H1 (cell line): Measurements from ENCODE around the gene SNRPD3. TPM values are rescaled to one million over a fixed set of nuclear protein-coding genes. Genes with fewer than 3 reads are reported as not detected.

ENCODE experiments used
- CTCF ChIA-PET: fragments of 300-600 bp; sonication (Branson Sonifier 250); formaldehyde crosslinking; loops from one replicate; lab custom pipeline; 2021; ENCODE audit not compliant: partially characterized antibody; lab: Charles Lee
- POLR2A ChIA-PET: fragments of 300-600 bp; sonication (Branson Sonifier 250); formaldehyde crosslinking; loops from one replicate; lab custom pipeline; 2021; ENCODE audit warnings: inconsistent platforms; ENCODE audit not compliant: partially characterized antibody; lab: Charles Lee
- DNase-seq, 2 experiments: peaks; one replicate each; pipeline versions ENCODE4 v3.0.0 to v3.0.0-alpha.2; 2010 to 2022; ENCODE audit warnings: low spot score in 2 of 2, low read depth in 1 of 2, mixed read lengths in 1 of 2
- FAIRE-seq: peaks from 2 replicates; lab custom pipeline; 2011; peaks lifted over from hg19 to GRCh38; lab: Jason Lieb, UNC
- H2AFZ ChIP-seq: 2 replicates; pipeline ENCODE4 v1.8.1; 2012; ENCODE audit warnings: low read length, inconsistent platforms
- H2AK5ac ChIP-seq: 2 replicates; pipeline ENCODE4 v1.6.1; 2013; ENCODE audit warnings: low read depth, low read length
- H2BK120ac ChIP-seq: replicated peaks from 2 replicates; pipeline ENCODE3; 2013; ENCODE audit warnings: low read depth, low read length, inconsistent platforms
- H2BK12ac ChIP-seq: 2 replicates; pipeline ENCODE4 v1.6.1; 2013; ENCODE audit warnings: low read depth, low read length
- H2BK15ac ChIP-seq: 2 replicates; pipeline ENCODE4 v1.6.1; 2013; ENCODE audit warnings: low read length
- H2BK20ac ChIP-seq: 2 replicates; pipeline ENCODE4 v1.6.1; 2013; ENCODE audit warnings: low read length
- H2BK5ac ChIP-seq: 2 replicates; pipeline ENCODE4 v1.6.1; 2013; ENCODE audit warnings: low read depth, low read length
- H3K14ac ChIP-seq: 2 replicates; pipeline ENCODE4 v1.6.1; 2013; ENCODE audit warnings: inconsistent platforms; ENCODE audit not compliant: insufficient read length
- H3K18ac ChIP-seq: 2 replicates; pipeline ENCODE4 v1.6.1; 2013; ENCODE audit warnings: low read length; ENCODE audit errors: extremely low read depth
- H3K23ac ChIP-seq: 2 replicates; pipeline ENCODE4 v1.6.1; 2013; ENCODE audit warnings: inconsistent platforms; ENCODE audit not compliant: insufficient read length
- H3K23me2 ChIP-seq: 2 replicates; pipeline ENCODE4 v1.6.1; 2013; ENCODE audit warnings: low read depth, low read length
- H3K27ac ChIP-seq: 2 replicates; pipeline ENCODE4 v1.6.1; 2011; ENCODE audit warnings: low read depth, low read length, inconsistent platforms
- H3K27me3 ChIP-seq, 4 experiments: replicated peaks in 1 of 4; 1 replicate in 1 of 4; 2 replicates in 3 of 4; pipeline versions ENCODE4 v1.6.1 to v1.8.1; 2011 to 2013; ENCODE audit warnings: low read length in 3 of 4, mild to moderate bottlenecking in 3 of 4, inconsistent platforms in 2 of 4, mixed read lengths in 2 of 4, moderate library complexity in 1 of 4; ENCODE audit not compliant: control insufficient read depth in 3 of 4, insufficient read depth in 3 of 4; ENCODE audit errors: extremely low read depth in 1 of 4
- H3K36me3 ChIP-seq, 4 experiments: 2 replicates each; pipeline versions ENCODE4 v1.6.1 to v1.8.1; 2011 to 2013; ENCODE audit warnings: mild to moderate bottlenecking in 4 of 4, low read length in 3 of 4, moderate library complexity in 2 of 4, control low read depth in 1 of 4, inconsistent platforms in 1 of 4; ENCODE audit not compliant: insufficient read depth in 4 of 4, control insufficient read depth in 2 of 4
- H3K4ac ChIP-seq: replicated peaks from 2 replicates; pipeline ENCODE3; 2013; ENCODE audit warnings: low read length, low read depth, mixed read lengths, inconsistent platforms; ENCODE audit not compliant: insufficient read length
- H3K4me1 ChIP-seq, 4 experiments: replicated peaks in 1 of 4; 1 replicate in 1 of 4; 2 replicates in 3 of 4; pipeline versions ENCODE4 v1.6.1 to v1.8.1; 2011 to 2013; ENCODE audit warnings: low read length in 3 of 4, inconsistent platforms in 2 of 4, mixed read lengths in 1 of 4; ENCODE audit not compliant: insufficient read depth in 4 of 4, control insufficient read depth in 3 of 4
- H3K4me2 ChIP-seq, 2 experiments: 2 replicates each; pipeline versions ENCODE4 v1.6.1 to v1.8.1; 2011 to 2013; ENCODE audit warnings: low read depth in 2 of 2, low read length in 2 of 2, control low read depth in 1 of 2, inconsistent platforms in 1 of 2, mild to moderate bottlenecking in 1 of 2; ENCODE audit not compliant: insufficient read depth in 1 of 2
- H3K4me3 ChIP-seq, 4 experiments: fragments of 200-600, 300-600 bp in 1 of 4; sonication (generic), shearing (Covaris generic), sonication (Bioruptor Twin) in 1 of 4; 2 replicates each; pipeline versions ENCODE4 v1.5.1 to v1.8.1; 2011 to 2016; ENCODE audit warnings: low read length in 4 of 4, low read depth in 3 of 4, control low read depth in 2 of 4, inconsistent platforms in 2 of 4, mild to moderate bottlenecking in 2 of 4, mixed read lengths in 1 of 4, moderate library complexity in 1 of 4; ENCODE audit not compliant: insufficient read depth in 2 of 4; ENCODE audit errors: extremely low read depth in 1 of 4
- H3K56ac ChIP-seq: replicated peaks from 2 replicates; pipeline ENCODE3; 2013; ENCODE audit warnings: low read depth, mild to moderate bottlenecking, mixed read lengths, low read length, inconsistent platforms; ENCODE audit not compliant: insufficient read length
- H3K79me1 ChIP-seq: 2 replicates; pipeline ENCODE4 v1.6.1; 2013; ENCODE audit warnings: low read depth, low read length, control low read depth
- H3K79me2 ChIP-seq, 2 experiments: 2 replicates each; pipeline versions ENCODE4 v1.6.1 to v1.8.1; 2012 to 2013; ENCODE audit warnings: low read length in 2 of 2, mild to moderate bottlenecking in 2 of 2, inconsistent platforms in 1 of 2; ENCODE audit not compliant: insufficient read depth in 2 of 2, control insufficient read depth in 1 of 2
- H3K9ac ChIP-seq, 4 experiments: replicated peaks in 1 of 4; 1 replicate in 1 of 4; 2 replicates in 3 of 4; pipeline versions ENCODE4 v1.6.1 to v1.8.1; 2011 to 2013; ENCODE audit warnings: low read depth in 3 of 4, low read length in 3 of 4, control low read depth in 2 of 4, mild to moderate bottlenecking in 2 of 4, moderate library complexity in 2 of 4, inconsistent platforms in 1 of 4; ENCODE audit errors: extremely low read depth in 1 of 4
- H3K9me3 ChIP-seq, 2 experiments: 2 replicates each; pipeline versions ENCODE4 v1.6.1 to v1.8.1; 2012 to 2013; ENCODE audit warnings: mild to moderate bottlenecking in 2 of 2, moderate library complexity in 2 of 2, control low read depth in 1 of 2, inconsistent platforms in 1 of 2, low read depth in 1 of 2, low read length in 1 of 2, mixed read lengths in 1 of 2; ENCODE audit not compliant: insufficient read depth in 2 of 2
- H4K20me1 ChIP-seq, 2 experiments: replicated peaks in 1 of 2; 2 replicates each; pipeline versions ENCODE3 to v1.8.1; 2011 to 2013; ENCODE audit warnings: inconsistent platforms in 2 of 2, low read length in 2 of 2, mild to moderate bottlenecking in 1 of 2; ENCODE audit not compliant: insufficient read depth in 2 of 2, control insufficient read depth in 1 of 2
- H4K5ac ChIP-seq: 2 replicates; pipeline ENCODE4 v1.6.1; 2013; ENCODE audit warnings: low read length, low read depth, mixed read lengths, inconsistent platforms; ENCODE audit not compliant: insufficient read length
- H4K8ac ChIP-seq: 2 replicates; pipeline ENCODE4 v1.8.0; 2013; ENCODE audit warnings: mild to moderate bottlenecking, moderate library complexity, low read length, inconsistent platforms; ENCODE audit not compliant: insufficient read depth; ENCODE audit errors: extremely low read depth
- H4K91ac ChIP-seq: replicated peaks from 2 replicates; pipeline ENCODE3; 2013; ENCODE audit warnings: low read length, mixed read lengths, inconsistent platforms; ENCODE audit not compliant: insufficient read length
- ASH2L ChIP-seq: fragments of 200-600, 300-600 bp; sonication (generic); IDR thresholded peaks from one replicate; pipeline ENCODE4 v1.7.1; 2017; ENCODE audit warnings: low read length
- CHD1 ChIP-seq: IDR thresholded peaks from 2 replicates; pipeline ENCODE4 v1.6.1; 2012; ENCODE audit warnings: low read depth, low read length, improper control_type of control experiment
- CTBP2 ChIP-seq: IDR thresholded peaks from 2 replicates; pipeline ENCODE4 v1.7.0; 2011; ENCODE audit warnings: borderline replicate concordance, mild to moderate bottlenecking, moderate library complexity, mixed read lengths, low read length; ENCODE audit not compliant: insufficient read depth, insufficient read length
- E2F6 ChIP-seq: IDR thresholded peaks from 2 replicates; pipeline ENCODE4 v1.6.1; 2012; ENCODE audit warnings: inconsistent platforms
- JUN ChIP-seq: IDR thresholded peaks from 2 replicates; pipeline ENCODE4 v1.6.1; 2011; ENCODE audit warnings: low read depth, mild to moderate bottlenecking, improper control_type of control experiment, low read length
- KDM1A ChIP-seq: fragments of 200-600, 300-600 bp; sonication (generic); IDR thresholded peaks from 2 replicates; pipeline ENCODE4 v1.7.1; 2016; ENCODE audit warnings: mild to moderate bottlenecking, low read length, borderline replicate concordance
- RBBP5 ChIP-seq: IDR thresholded peaks from 2 replicates; pipeline ENCODE4 v1.7.1; 2012; ENCODE audit warnings: low read depth, mild to moderate bottlenecking, inconsistent platforms, low read length, moderate library complexity, borderline replicate concordance
- SAP30 ChIP-seq: fragments of 300-600 bp; sonication (generic); IDR thresholded peaks from 2 replicates; pipeline ENCODE4 v1.7.1; 2012; ENCODE audit warnings: low read length, moderate library complexity, mild to moderate bottlenecking, inconsistent platforms; ENCODE audit not compliant: insufficient read depth, insufficient replicate concordance
- SP1 ChIP-seq: IDR thresholded peaks from 2 replicates; pipeline ENCODE4 v1.6.1; 2011; ENCODE audit warnings: low read depth, low read length
- SP2 ChIP-seq: IDR thresholded peaks from 2 replicates; pipeline ENCODE4 v1.6.1; 2012; ENCODE audit warnings: mild to moderate bottlenecking, low read length, inconsistent platforms
- TAF7 ChIP-seq: optimal IDR thresholded peaks from 2 replicates; pipeline ENCODE3; 2011; ENCODE audit warnings: low read depth, mild to moderate bottlenecking, inconsistent platforms, low read length, moderate library complexity, borderline replicate concordance
- YY1 ChIP-seq: IDR thresholded peaks from 2 replicates; pipeline ENCODE4 v1.6.1; 2011; ENCODE audit warnings: low read depth, mild to moderate bottlenecking, low read length
- WGBS, 2 experiments: shearing (Covaris generic) in 1 of 2; methylation state at CpG; one replicate each; pipeline versions ENCODE4 v1.1.6 to v1.1.7; 2013 to 2015; ENCODE audit warnings: low lambda C conversion rate in 2 of 2, mixed read lengths in 2 of 2, inconsistent platforms in 1 of 2, low coverage in 1 of 2, missing lambda C conversion rate in 1 of 2; ENCODE audit not compliant: insufficient replicate concordance in 2 of 2, insufficient coverage in 1 of 2, insufficient read length in 1 of 2; ENCODE audit errors: extremely low coverage in 1 of 2, missing lambda C conversion rate in 1 of 2; 5-methylcytosine and 5-hydroxymethylcytosine counted together
- polyA plus RNA-seq, 7 experiments: library from polyadenylated mRNA; depleted of rRNA in 3 of 7; stranded (reverse) in 5 of 7; unstranded in 2 of 7; fragments of >200 nt in 5 of 7; fragments of 200-250 nt in 2 of 7; gene quantifications; 1 replicate in 5 of 7; 2 replicates in 1 of 7; 4 replicates in 1 of 7; pipeline versions ENCODE4 v1.2.1 to v1.2.3, GENCODE V29; 2011 to 2013; ENCODE audit warnings: missing spikeins in 2 of 7, mixed read lengths in 2 of 7
- total RNA-seq: library from RNA; stranded (reverse); fragmentation: NEBNext Ultra II Directional; extraction: Animal tissue kit (Norgen Biotek cat#: 25700); gene quantifications from 2 replicates; pipeline ENCODE4 v1.2.1, GENCODE V29; 2021

Gene SNRPD3
- total and polyA plus RNA-seq, 2 of the 8 experiments (the other 6 are each of a cell fraction or from before 2014, with no cell fraction given): 200 to 455 TPM

GRCh38 chr22:24541681-24542515 lies 13.9 kb upstream of the SNRPD3 start:
- no peaks in the 10 kb centered on the region for H3K79me2 ChIP-seq
- no peak overlapping the region for H3K56ac ChIP-seq
- H3K4me3 ChIP-seq: no peak overlapping the region
- 92% methylated on average over 6 of the region's 6 CpGs; no CpG with 5 or more reads in 1 of the 2 experiments for WGBS, 2 experiments
- H2AFZ ChIP-seq: no peak overlapping the region
- no peak overlapping the region for H3K9ac ChIP-seq
- no peak overlapping the region for H2BK12ac ChIP-seq
- DNase-seq (no peak), FAIRE-seq (no peak)
- H2BK120ac ChIP-seq: no peak overlapping the region
- no peak overlapping the region for H4K91ac ChIP-seq
- no peaks in the 10 kb centered on the region for H3K4me1 ChIP-seq
- no peak overlapping the region for H3K14ac ChIP-seq
- H4K8ac ChIP-seq: no peak overlapping the region
- H3K9me3 ChIP-seq: no peaks in the 10 kb centered on the region
- H3K27ac ChIP-seq: no peak overlapping the region
- no peak overlapping the region for H3K18ac ChIP-seq
- no peak overlapping the region for H3K23ac ChIP-seq
- POLR2A ChIA-PET: interaction anchor here (0.6 to 1.9 kb wide), 6 partner anchors 9 to 209 kb away, joined by 3 to 8 read pairs (median 4); partner anchors contain the start of gene SNRPD3
- no peak overlapping the region for H2BK5ac ChIP-seq
- peaks cover 0 to 11% of the 10 kb centered on the region in 2 experiments for H4K20me1 ChIP-seq
- H2BK20ac ChIP-seq: no peak overlapping the region
- no peak overlapping the region for H2AK5ac ChIP-seq
- H3K36me3 ChIP-seq: peaks cover 18 to 43% (median 30%) of the 10 kb centered on the region in 4 experiments
- no peaks in the 10 kb centered on the region; a peak in 1 of 7 replicates for H3K27me3 ChIP-seq
- H3K4ac ChIP-seq: no peak overlapping the region
- H4K5ac ChIP-seq: no peak overlapping the region
- CTCF ChIA-PET: interaction anchor here (0.6 to 1.5 kb wide), 3 partner anchors 14 to 311 kb away, joined by 3 to 6 read pairs (median 5); no protein-coding TSS in a partner anchor
- no peaks in the 10 kb centered on the region for H3K23me2 ChIP-seq
- H2BK15ac ChIP-seq: no peak overlapping the region
- H3K79me1 ChIP-seq: no peaks in the 10 kb centered on the region
- no peak overlapping the region for H3K4me2 ChIP-seq
- TF ChIP-seq YY1: no peak
- no peak for TF ChIP-seq SAP30
- no peak for TF ChIP-seq CHD1
- TF ChIP-seq JUN: no peak
- TF ChIP-seq ASH2L: no peak
- no peak for TF ChIP-seq CTBP2
- no peak for TF ChIP-seq TAF7
- TF ChIP-seq E2F6: no peak
- no peak for TF ChIP-seq SP2
- no peak for TF ChIP-seq SP1
- TF ChIP-seq RBBP5: no peak
- TF ChIP-seq KDM1A: no peak
